HEK293 (cell line): Measurements from ENCODE around the gene MZT2B.

Experiments
- ATF2 ChIP-seq: fragments of 450-650 bp; formaldehyde crosslinking; IDR thresholded peaks from 2 replicates; pipeline ENCODE4 v1.5.1; 2016; ENCODE audit warnings: missing biosample characterization, missing genetic modification characterization, low read depth
- CTCF ChIP-seq: fragments of 450-650 bp; formaldehyde crosslinking; IDR thresholded peaks from 2 replicates; pipeline ENCODE4 v1.5.1; 2016; ENCODE audit warnings: missing biosample characterization, missing genetic modification characterization
- MYNN ChIP-seq: fragments of 450-650 bp; formaldehyde crosslinking; IDR thresholded peaks from 2 replicates; pipeline ENCODE4 v1.5.1; 2016; ENCODE audit warnings: missing biosample characterization, missing genetic modification characterization, borderline replicate concordance
- PRDM4 ChIP-seq: fragments of 450-650 bp; formaldehyde crosslinking; IDR thresholded peaks from 2 replicates; pipeline ENCODE4 v1.5.1; 2017; ENCODE audit warnings: missing biosample characterization, missing genetic modification characterization
- REPIN1 ChIP-seq: fragments of 450-650 bp; formaldehyde crosslinking; IDR thresholded peaks from 2 replicates; pipeline ENCODE4 v1.5.1; 2017; ENCODE audit warnings: missing biosample characterization, missing genetic modification characterization, low read depth
- REST ChIP-seq: fragments of 450-650 bp; formaldehyde crosslinking; IDR thresholded peaks from 2 replicates; pipeline ENCODE4 v1.5.1; 2016; ENCODE audit warnings: missing biosample characterization, missing genetic modification characterization
- TCF7L2 ChIP-seq: IDR thresholded peaks from 2 replicates; pipeline ENCODE4 v1.6.1; 2011; ENCODE audit warnings: low read depth, mild to moderate bottlenecking, inconsistent platforms, low read length, moderate library complexity, borderline replicate concordance
- YY1 ChIP-seq: fragments of 450-650 bp; formaldehyde crosslinking; IDR thresholded peaks from 2 replicates; pipeline ENCODE4 v1.5.1; 2018; ENCODE audit warnings: missing biosample characterization, missing genetic modification characterization
- ZBTB26 ChIP-seq: fragments of 450-650 bp; formaldehyde crosslinking; optimal IDR thresholded peaks from 2 replicates; pipeline ENCODE3; 2016; ENCODE audit warnings: missing biosample characterization, mild to moderate bottlenecking, missing genetic modification characterization
- ZBTB44 ChIP-seq: fragments of 450-650 bp; IDR thresholded peaks from 2 replicates; pipeline ENCODE4 v1.5.1; 2018; ENCODE audit warnings: missing biosample characterization, mild to moderate bottlenecking, missing genetic modification characterization
- ZNF292 ChIP-seq: fragments of 450-650 bp; formaldehyde crosslinking; IDR thresholded peaks from 2 replicates; pipeline ENCODE4 v1.5.1; 2016; ENCODE audit warnings: low read depth, missing biosample characterization, missing genetic modification characterization, borderline replicate concordance
- ZNF529 ChIP-seq: fragments of 450-650 bp; formaldehyde crosslinking; IDR thresholded peaks from 2 replicates; pipeline ENCODE4 v1.5.1; 2017; ENCODE audit warnings: missing genetic modification characterization, missing biosample characterization; ENCODE audit not compliant: insufficient replicate concordance
- ZNF629 ChIP-seq: fragments of 450-650 bp; formaldehyde crosslinking; IDR thresholded peaks from 2 replicates; pipeline ENCODE4 v1.5.1; 2017; ENCODE audit warnings: missing biosample characterization, missing genetic modification characterization
- ZNF791 ChIP-seq: fragments of 450-650 bp; formaldehyde crosslinking; IDR thresholded peaks from 2 replicates; pipeline ENCODE4 v1.5.1; 2016; ENCODE audit warnings: missing biosample characterization, missing genetic modification characterization

- TF ChIP-seq MYNN (tag by site-specific recombination) (no peak), REST (tag by site-specific recombination) (no peak), TCF7L2 (no peak), CTCF (no peak), REPIN1 (tag by site-specific recombination) (no peak), ZBTB44 (tag by site-specific recombination) (no peak), YY1 (no peak), ZNF791 (tag by site-specific recombination) (no peak), ZNF292 (tag by site-specific recombination) (no peak), ZNF629 (no peak), PRDM4 (tag by site-specific recombination) (no peak), ATF2 (tag by site-specific recombination) (no peak), ZNF529 (tag by site-specific recombination) (no peak), ZBTB26 (tag by site-specific recombination) (no peak)
Observed at GRCh38 chr2:130187268-130187667, 5.2 kb downstream of the MZT2B start.
